Smooth muscle cell (in vitro differentiated cells): ENCODE measurements around the gene MYO15A. TPM values are rescaled to one million over a fixed set of nuclear protein-coding genes. Genes with fewer than 3 reads are reported as not detected.

Experiments used
- DNase-seq: peaks from one replicate; lab custom pipeline; 2025; ENCODE audit not compliant: unreplicated experiment; lab: John Stamatoyannopoulos, UW
- H2AFZ ChIP-seq: fragments of 200-600 bp; sonication (generic); 2 replicates; pipeline ENCODE4 v1.6.0; 2016; ENCODE audit warnings: antibody characterized with exemption, low read depth, mild to moderate bottlenecking
- H3F3A ChIP-seq: fragments of 200-600 bp; sonication (generic); 2 replicates; pipeline ENCODE4 v1.6.0; 2017; ENCODE audit warnings: antibody characterized with exemption, low read depth
- H3K27ac ChIP-seq: fragments of 200-600 bp; sonication (generic); 2 replicates; pipeline ENCODE4 v1.5.1; 2016; ENCODE audit warnings: low read depth, mild to moderate bottlenecking
- H3K27me3 ChIP-seq: fragments of 200-600 bp; sonication (generic); 2 replicates; pipeline ENCODE4 v1.6.1; 2016; ENCODE audit warnings: low read depth, mild to moderate bottlenecking
- H3K36me3 ChIP-seq: fragments of 200-600 bp; sonication (generic); 2 replicates; pipeline ENCODE4 v1.5.1; 2016; ENCODE audit warnings: low read depth
- H3K4me1 ChIP-seq: fragments of 200-600 bp; sonication (generic); 2 replicates; pipeline ENCODE4 v1.5.1; 2016; ENCODE audit warnings: low read depth
- H3K4me2 ChIP-seq: fragments of 200-600 bp; sonication (generic); 2 replicates; pipeline ENCODE4 v1.6.0; 2016; ENCODE audit warnings: mild to moderate bottlenecking
- H3K4me3 ChIP-seq: fragments of 200-600 bp; sonication (generic); 2 replicates; pipeline ENCODE4 v1.5.1; 2016; ENCODE audit warnings: mild to moderate bottlenecking
- H3K79me2 ChIP-seq: fragments of 200-600 bp; sonication (generic); 2 replicates; pipeline ENCODE4 v1.6.0; 2016; ENCODE audit warnings: low read depth, mild to moderate bottlenecking
- H3K9ac ChIP-seq: fragments of 200-600 bp; sonication (generic); 2 replicates; pipeline ENCODE4 v1.6.0; 2016; ENCODE audit warnings: low read depth
- H3K9me3 ChIP-seq: fragments of 200-600 bp; sonication (generic); replicated peaks from 2 replicates; pipeline ENCODE4 v1.5.1; 2016; ENCODE audit warnings: low read depth
- H4K20me1 ChIP-seq: fragments of 200-600 bp; sonication (generic); 2 replicates; pipeline ENCODE4 v1.6.0; 2016; ENCODE audit warnings: low read depth
- WGBS: methylation state at CpG from one replicate; pipeline ENCODE4 v1.1.7; 2016; ENCODE audit warnings: low lambda C conversion rate; 5-methylcytosine and 5-hydroxymethylcytosine counted together
- polyA plus RNA-seq: library from polyadenylated mRNA; unstranded; fragments of >200 nt; fragmentation: Nextera tagmentation; extraction: Ambion mirVana; gene quantifications from 2 replicates; pipeline ENCODE4 v1.2.1, GENCODE V29; 2016
- total RNA-seq: library from RNA; depleted of rRNA; stranded (reverse); fragments of >200 nt; gene quantifications from 2 replicates; pipeline ENCODE4 v1.2.3, GENCODE V29; 2014
- TF ChIP-seq, protein P1 (sequence below): fragments of 200-600 bp; sonication (generic); IDR thresholded peaks from 2 replicates; pipeline ENCODE4 v1.5.1; 2017; ENCODE audit warnings: borderline replicate concordance, mild to moderate bottlenecking, antibody characterized with exemption; ENCODE audit not compliant: insufficient read depth, poor library complexity, severe bottlenecking

MYO15A gene
- total and polyA plus RNA-seq, 2 experiments from 2014 or later, result 2.0 to 3.6 TPM

GRCh38 chr17:18187821-18188761, 79.5 kb downstream of the MYO15A start:
- 49% methylated on average over 9 of the region's 9 CpGs for WGBS
- Histone ChIP-seq H3K9ac (peak overlapping the region; percentile 99), H2AFZ (no peak overlapping the region), H3K4me1 (peaks cover 32% of the 10 kb centered on the region), H3K36me3 (no peaks in the 10 kb centered on the region), H3K4me3 (peak overlapping the region; percentile 79), H3K27ac (peak overlapping the region; percentile 97), H3K79me2 (peaks cover 94% of the 10 kb centered on the region), H3F3A (peaks cover 29% of the 10 kb centered on the region), H3K27me3 (no peaks in the 10 kb centered on the region), H3K9me3 (no peaks in the 10 kb centered on the region), H3K4me2 (peak overlapping the region; percentile 92), H4K20me1 (peaks cover 90% of the 10 kb centered on the region)
- no peak for DNase-seq
- TF ChIP-seq, protein P1, sequence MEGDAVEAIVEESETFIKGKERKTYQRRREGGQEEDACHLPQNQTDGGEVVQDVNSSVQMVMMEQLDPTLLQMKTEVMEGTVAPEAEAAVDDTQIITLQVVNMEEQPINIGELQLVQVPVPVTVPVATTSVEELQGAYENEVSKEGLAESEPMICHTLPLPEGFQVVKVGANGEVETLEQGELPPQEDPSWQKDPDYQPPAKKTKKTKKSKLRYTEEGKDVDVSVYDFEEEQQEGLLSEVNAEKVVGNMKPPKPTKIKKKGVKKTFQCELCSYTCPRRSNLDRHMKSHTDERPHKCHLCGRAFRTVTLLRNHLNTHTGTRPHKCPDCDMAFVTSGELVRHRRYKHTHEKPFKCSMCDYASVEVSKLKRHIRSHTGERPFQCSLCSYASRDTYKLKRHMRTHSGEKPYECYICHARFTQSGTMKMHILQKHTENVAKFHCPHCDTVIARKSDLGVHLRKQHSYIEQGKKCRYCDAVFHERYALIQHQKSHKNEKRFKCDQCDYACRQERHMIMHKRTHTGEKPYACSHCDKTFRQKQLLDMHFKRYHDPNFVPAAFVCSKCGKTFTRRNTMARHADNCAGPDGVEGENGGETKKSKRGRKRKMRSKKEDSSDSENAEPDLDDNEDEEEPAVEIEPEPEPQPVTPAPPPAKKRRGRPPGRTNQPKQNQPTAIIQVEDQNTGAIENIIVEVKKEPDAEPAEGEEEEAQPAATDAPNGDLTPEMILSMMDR, result no peak

DNA sequence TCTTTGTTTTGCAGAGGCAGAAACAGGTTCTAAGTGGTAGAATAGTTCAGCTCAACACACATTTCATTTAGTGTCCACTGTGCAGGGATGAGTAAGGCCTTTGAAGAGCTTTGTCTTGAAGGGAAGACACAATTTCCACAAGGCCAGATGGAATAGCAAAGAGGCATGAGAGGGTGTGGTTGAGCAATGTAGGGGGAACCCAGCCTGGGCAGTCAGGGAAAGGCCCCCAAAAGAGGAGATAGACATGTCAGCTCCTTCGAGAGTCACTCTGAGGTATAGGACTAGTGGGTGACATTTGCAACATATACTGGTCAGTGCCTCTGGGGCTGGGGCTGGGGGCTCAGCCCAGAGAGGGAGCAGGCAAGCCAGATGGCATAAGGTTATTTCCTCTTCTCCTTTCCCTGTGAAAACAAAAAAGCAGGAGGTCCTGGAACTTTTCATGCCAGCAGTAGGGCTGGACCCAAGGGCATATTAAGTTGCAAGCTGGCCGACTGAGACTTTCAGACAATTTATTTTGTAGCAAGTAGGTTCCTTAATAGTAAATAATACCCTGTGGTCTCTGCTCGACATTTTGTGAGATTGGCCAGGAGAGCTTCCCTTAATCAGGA, 82.2 kb downstream of the MYO15A start:
- H3K9me3 ChIP-seq, result no peaks in the 10 kb centered on the region
- peaks cover 24% of the 10 kb centered on the region for H3K4me1 ChIP-seq
- H3K36me3 ChIP-seq, result no peaks in the 10 kb centered on the region
- no peaks in the 10 kb centered on the region for H3K27me3 ChIP-seq
- no peak overlapping the region for H3K9ac ChIP-seq
- TF ChIP-seq, protein P1, result no peak
- peaks cover 20% of the 10 kb centered on the region for H3F3A ChIP-seq
- DNase-seq, result no peak
- H3K79me2 ChIP-seq, result peaks cover 98% of the 10 kb centered on the region
- H2AFZ ChIP-seq, result no peak overlapping the region
- H3K4me3 ChIP-seq, result no peak overlapping the region
- H3K4me2 ChIP-seq, result peak overlapping the region; percentile 49
- WGBS, result 65% methylated on average over 3 of the region's 3 CpGs
- peaks cover 100% of the 10 kb centered on the region for H4K20me1 ChIP-seq
- H3K27ac ChIP-seq, result no peak overlapping the region

DNA sequence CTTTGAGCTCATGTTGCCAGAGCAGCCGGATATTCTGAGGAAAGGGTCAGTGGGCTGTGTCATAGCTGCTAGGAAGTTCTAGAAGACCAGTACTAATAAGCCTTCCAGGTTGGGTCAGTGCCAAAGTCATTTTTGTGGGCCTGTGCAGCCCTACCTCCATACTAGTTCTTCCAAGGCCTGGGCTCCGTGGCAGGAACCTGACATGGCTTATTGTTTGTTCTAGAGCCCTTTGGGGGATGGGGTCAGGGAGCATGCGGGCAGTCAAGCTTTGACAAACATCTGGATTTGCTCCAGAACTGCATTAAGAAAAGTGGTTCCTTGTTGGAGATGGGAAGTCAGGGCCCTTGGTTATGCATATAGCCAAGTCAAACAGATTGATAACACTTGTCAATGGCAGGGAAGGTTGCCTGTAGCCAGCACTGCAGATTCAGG, 82.7 kb downstream of the MYO15A start:
- Histone ChIP-seq H3F3A (peaks cover 15% of the 10 kb centered on the region), H3K4me3 (no peak overlapping the region), H3K79me2 (peaks cover 98% of the 10 kb centered on the region), H4K20me1 (peaks cover 100% of the 10 kb centered on the region), H3K27me3 (no peaks in the 10 kb centered on the region), H3K9ac (no peak overlapping the region), H3K27ac (no peak overlapping the region), H2AFZ (no peak overlapping the region), H3K4me2 (peak overlapping the region; percentile 49), H3K9me3 (no peaks in the 10 kb centered on the region), H3K4me1 (peaks cover 19% of the 10 kb centered on the region), H3K36me3 (peaks cover 4% of the 10 kb centered on the region)
- TF ChIP-seq, protein P1, result no peak
- no peak for DNase-seq
- 64% methylated on average over 3 of the region's 3 CpGs for WGBS
